HG03439 (cell line): ENCODE data around the gene COTL1.
"Not testable (repeated sequence)": the region's sequence is repeated elsewhere in the genome, so short reads cannot be mapped to it uniquely, and the experiment has no call there.

Experiments used
- ATAC-seq: cut with Tn5 transposase; IDR thresholded peaks from one replicate; pipeline ENCODE4 v1.9.1; 2021; ENCODE audit warnings: mild to moderate bottlenecking, moderate library complexity; ENCODE audit not compliant: unreplicated experiment

COTL1 gene

GRCh38 chr16:84574191-84574590 is 43.7 kb downstream of the COTL1 start:
- no peak for ATAC-seq

- no peak for ATAC-seq
Measured at GRCh38 chr16:84572096-84572495, 45.8 kb downstream of the COTL1 start.

GRCh38 chr16:84571506-84571905 is 46.4 kb downstream of the COTL1 start:
- ATAC-seq = no peak

- no peak for ATAC-seq
Measured at GRCh38 chr16:84570739-84571403, 47.0 kb downstream of the COTL1 start.

- ATAC-seq = no peak
Measured at GRCh38 chr16:84569382-84569987, 48.4 kb downstream of the COTL1 start.

- ATAC-seq = no peak
Measured at GRCh38 chr16:84568066-84568465, 49.8 kb downstream of the COTL1 start.

GRCh38 chr16:84567286-84567962 is 50.5 kb downstream of the COTL1 start:
- no peak for ATAC-seq

GRCh38 chr16:84566545-84567257 is 51.2 kb downstream of the COTL1 start:
- ATAC-seq = no peak

GRCh38 chr16:84565669-84566495 is 52.0 kb downstream of the COTL1 start:
- no peak for ATAC-seq

- ATAC-seq = no peak
Measured at GRCh38 chr16:84563786-84564420, 54.0 kb downstream of the COTL1 start.

GRCh38 chr16:84563064-84563715 is 54.7 kb downstream of the COTL1 start:
- no peak for ATAC-seq

GRCh38 chr16:84562174-84562815 is 55.6 kb downstream of the COTL1 start:
- ATAC-seq = no peak

- ATAC-seq = no peak
Measured at GRCh38 chr16:84561291-84561690, 56.6 kb downstream of the COTL1 start.

- no peak for ATAC-seq
Measured at GRCh38 chr16:84560269-84560668, 57.6 kb downstream of the COTL1 start.

- ATAC-seq = no peak
Measured at GRCh38 chr16:84559311-84559932, 58.5 kb downstream of the COTL1 start.

GRCh38 chr16:84558850-84559249 is 59.0 kb downstream of the COTL1 start:
- not testable (repeated sequence) for ATAC-seq

GRCh38 chr16:84557504-84557903 is 60.4 kb downstream of the COTL1 start:
- ATAC-seq = no peak

- no peak for ATAC-seq
Measured at GRCh38 chr16:84557059-84557458, 60.8 kb downstream of the COTL1 start.
